Measurements from ENCODE around the gene RGS6.

Gene RGS6

GRCh38 chr14:72256055-72256454 is 323.8 kb downstream of the RGS6 start:
- H3F3A ChIP-seq (ENCODE audit: control insufficient read depth, insufficient read depth): no peaks in the 10 kb centered on the region
- TF ChIP-seq CTCF (IDR thresholded peaks at IDR 0.05; ENCODE audit: low read depth, low read length, poor library complexity, severe bottlenecking): no peak
- TF ChIP-seq EZH2phosphoT487 (IDR thresholded peaks at IDR 0.05; ENCODE audit: borderline replicate concordance, low read length): no peak
- H4K20me1 ChIP-seq (ENCODE audit: control insufficient read depth, insufficient read depth, low read depth, low read length): no peaks in the 10 kb centered on the region
- H3K9me3 ChIP-seq (ENCODE audit: control insufficient read depth, insufficient read depth, low read length): no peaks in the 10 kb centered on the region
- no peaks in the 10 kb centered on the region for H3K4me1 ChIP-seq (ENCODE audit: control insufficient read depth, low read length)
- H3K27me3 ChIP-seq (ENCODE audit: control insufficient read depth, low read length): no peaks in the 10 kb centered on the region
- H3K79me2 ChIP-seq (ENCODE audit: control insufficient read depth, low read length): no peaks in the 10 kb centered on the region
- H3K4me3 ChIP-seq (ENCODE audit: low read length): no peak overlapping the region
- no peaks in the 10 kb centered on the region for H3K9me2 ChIP-seq (replicated peaks; ENCODE audit: control insufficient read depth, low read length)
- no peak overlapping the region for H3K27ac ChIP-seq (ENCODE audit: low read depth, low read length)
- no peaks in the 10 kb centered on the region for H3K36me3 ChIP-seq (ENCODE audit: control insufficient read depth, low read length)
- H3K4me2 ChIP-seq (ENCODE audit: low read length): no peak overlapping the region

- no peaks in the 10 kb centered on the region for H3K9me3 ChIP-seq (ENCODE audit: control insufficient read depth, insufficient read depth, low read length)
- no peaks in the 10 kb centered on the region for H3K36me3 ChIP-seq (ENCODE audit: control insufficient read depth, low read length)
- no peaks in the 10 kb centered on the region for H3K9me2 ChIP-seq (replicated peaks; ENCODE audit: control insufficient read depth, low read length)
- no peaks in the 10 kb centered on the region for H3K27me3 ChIP-seq (ENCODE audit: control insufficient read depth, low read length)
- H3K4me1 ChIP-seq (ENCODE audit: control insufficient read depth, low read length): no peaks in the 10 kb centered on the region
- TF ChIP-seq EZH2phosphoT487 (IDR thresholded peaks at IDR 0.05; ENCODE audit: borderline replicate concordance, low read length): no peak
- TF ChIP-seq CTCF (IDR thresholded peaks at IDR 0.05; ENCODE audit: low read depth, low read length, poor library complexity, severe bottlenecking): no peak
- no peak overlapping the region for H3K4me3 ChIP-seq (ENCODE audit: low read length)
- H3K27ac ChIP-seq (ENCODE audit: low read depth, low read length): no peak overlapping the region
- no peak overlapping the region for H3K4me2 ChIP-seq (ENCODE audit: low read length)
- H3K79me2 ChIP-seq (ENCODE audit: control insufficient read depth, low read length): no peaks in the 10 kb centered on the region
- H4K20me1 ChIP-seq (ENCODE audit: control insufficient read depth, insufficient read depth, low read depth, low read length): no peaks in the 10 kb centered on the region
- no peaks in the 10 kb centered on the region for H3F3A ChIP-seq (ENCODE audit: control insufficient read depth, insufficient read depth)
Measured at GRCh38 chr14:72261068-72261467, 328.8 kb downstream of the RGS6 start.

GRCh38 chr14:72262771-72263170 is 330.5 kb downstream of the RGS6 start:
- no peak overlapping the region for H3K4me2 ChIP-seq (ENCODE audit: low read length)
- H3K36me3 ChIP-seq (ENCODE audit: control insufficient read depth, low read length): no peaks in the 10 kb centered on the region
- no peak overlapping the region for H3K27ac ChIP-seq (ENCODE audit: low read depth, low read length)
- no peaks in the 10 kb centered on the region for H3K4me1 ChIP-seq (ENCODE audit: control insufficient read depth, low read length)
- no peak overlapping the region for H3K4me3 ChIP-seq (ENCODE audit: low read length)
- no peaks in the 10 kb centered on the region for H3K27me3 ChIP-seq (ENCODE audit: control insufficient read depth, low read length)
- H3F3A ChIP-seq (ENCODE audit: control insufficient read depth, insufficient read depth): no peaks in the 10 kb centered on the region
- H3K9me3 ChIP-seq (ENCODE audit: control insufficient read depth, insufficient read depth, low read length): no peaks in the 10 kb centered on the region
- H4K20me1 ChIP-seq (ENCODE audit: control insufficient read depth, insufficient read depth, low read depth, low read length): no peaks in the 10 kb centered on the region
- no peaks in the 10 kb centered on the region for H3K9me2 ChIP-seq (replicated peaks; ENCODE audit: control insufficient read depth, low read length)
- no peaks in the 10 kb centered on the region for H3K79me2 ChIP-seq (ENCODE audit: control insufficient read depth, low read length)
- no peak for TF ChIP-seq CTCF (IDR thresholded peaks at IDR 0.05; ENCODE audit: low read depth, low read length, poor library complexity, severe bottlenecking)
- TF ChIP-seq EZH2phosphoT487 (IDR thresholded peaks at IDR 0.05; ENCODE audit: borderline replicate concordance, low read length): no peak

- Histone ChIP-seq H3K9me3 (ENCODE audit: control insufficient read depth, insufficient read depth, low read length) (no peaks in the 10 kb centered on the region), H3K4me2 (ENCODE audit: low read length) (no peak overlapping the region), H3K27me3 (ENCODE audit: control insufficient read depth, low read length) (no peaks in the 10 kb centered on the region), H3K9me2 (replicated peaks; ENCODE audit: control insufficient read depth, low read length) (no peaks in the 10 kb centered on the region), H3K79me2 (ENCODE audit: control insufficient read depth, low read length) (no peaks in the 10 kb centered on the region), H3K4me1 (ENCODE audit: control insufficient read depth, low read length) (no peaks in the 10 kb centered on the region), H3F3A (ENCODE audit: control insufficient read depth, insufficient read depth) (no peaks in the 10 kb centered on the region), H4K20me1 (ENCODE audit: control insufficient read depth, insufficient read depth, low read depth, low read length) (no peaks in the 10 kb centered on the region), H3K36me3 (ENCODE audit: control insufficient read depth, low read length) (no peaks in the 10 kb centered on the region), H3K27ac (ENCODE audit: low read depth, low read length) (no peak overlapping the region), H3K4me3 (ENCODE audit: low read length) (no peak overlapping the region)
- no peak for TF ChIP-seq CTCF (IDR thresholded peaks at IDR 0.05; ENCODE audit: low read depth, low read length, poor library complexity, severe bottlenecking)
- TF ChIP-seq EZH2phosphoT487 (IDR thresholded peaks at IDR 0.05; ENCODE audit: borderline replicate concordance, low read length): no peak
Measured at GRCh38 chr14:72264716-72265115, 332.5 kb downstream of the RGS6 start.

Measured in DOHH2 (cell line).